Lower leg skin (tissue), 4 donors: ENCODE data around the gene ID4. TPM values are rescaled to one million over a fixed set of nuclear protein-coding genes. Genes with fewer than 3 reads are reported as not detected.

Experiments used
- DNase-seq, 2 donors: peaks; one replicate each; pipeline ENCODE4 v3.0.0-alpha.2; 2019; ENCODE audit warnings: low spot score in 2 of 2
- H3K4me3 ChIP-seq: fragments of 200-600 bp; sonication (generic); 2 replicates; pipeline ENCODE4 v1.5.1; 2017; ENCODE audit warnings: mild to moderate bottlenecking, low read depth; ENCODE audit not compliant: poor library complexity, severe bottlenecking
- POLR2A ChIP-seq, 2 donors: fragments of 450-650 bp; IDR thresholded peaks; one replicate each; pipeline ENCODE4 v1.6.1; 2016 to 2017; ENCODE audit warnings: antibody characterized with exemption in 2 of 2, mild to moderate bottlenecking in 1 of 2, moderate library complexity in 1 of 2
- WGBS, 2 donors: methylation state at CpG; one replicate each; pipeline ENCODE4 v1.1.5; 2018; 5-methylcytosine and 5-hydroxymethylcytosine counted together
- intact Hi-C: fragments of 100-400 bp; cut with DNase I; formaldehyde crosslinking; loops from one replicate; pipeline ENCODE4 v1.15.0; 2023; ENCODE audit warnings: low total_unique reads
- total RNA-seq, 4 donors: library from RNA; depleted of rRNA; stranded (reverse); fragments of >200 nt; gene quantifications; one replicate each; pipeline ENCODE4 v1.1.0, GENCODE V29; 2016
- TF ChIP-seq, protein P1 (sequence below), 3 donors: fragments of 450-650 bp; IDR thresholded peaks; one replicate each; pipeline ENCODE4 v1.5.1; 2016; ENCODE audit warnings: antibody characterized with exemption in 3 of 3, mild to moderate bottlenecking in 3 of 3, moderate library complexity in 2 of 3

ID4 gene
- total RNA-seq, 4 donors from 2014 or later, result 210 to 294 (median 234) TPM

DNA sequence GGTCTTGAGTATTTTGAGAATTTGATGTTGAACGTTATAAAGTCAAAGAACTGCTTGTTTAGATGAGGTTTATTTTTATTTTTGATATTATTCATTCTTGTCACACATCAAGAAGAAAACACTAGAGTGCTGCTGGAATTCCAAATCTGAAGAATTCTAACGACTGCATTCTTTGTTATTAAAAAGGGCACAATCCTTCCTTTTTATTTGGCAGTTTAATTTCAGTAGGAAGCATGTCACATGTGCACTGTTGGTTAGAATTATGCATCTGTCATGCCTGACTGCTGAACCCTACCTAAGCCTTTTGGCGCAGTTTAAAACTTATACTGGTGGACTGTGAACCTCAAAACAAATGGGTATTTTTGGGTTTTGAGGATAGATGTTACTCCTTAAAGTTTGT lies 4.0 kb downstream of the ID4 start:
- no peak overlapping the region for H3K4me3 ChIP-seq
- TF ChIP-seq POLR2A (IDR thresholded peaks at IDR 0.05), result no peak
- TF ChIP-seq, protein P1, sequence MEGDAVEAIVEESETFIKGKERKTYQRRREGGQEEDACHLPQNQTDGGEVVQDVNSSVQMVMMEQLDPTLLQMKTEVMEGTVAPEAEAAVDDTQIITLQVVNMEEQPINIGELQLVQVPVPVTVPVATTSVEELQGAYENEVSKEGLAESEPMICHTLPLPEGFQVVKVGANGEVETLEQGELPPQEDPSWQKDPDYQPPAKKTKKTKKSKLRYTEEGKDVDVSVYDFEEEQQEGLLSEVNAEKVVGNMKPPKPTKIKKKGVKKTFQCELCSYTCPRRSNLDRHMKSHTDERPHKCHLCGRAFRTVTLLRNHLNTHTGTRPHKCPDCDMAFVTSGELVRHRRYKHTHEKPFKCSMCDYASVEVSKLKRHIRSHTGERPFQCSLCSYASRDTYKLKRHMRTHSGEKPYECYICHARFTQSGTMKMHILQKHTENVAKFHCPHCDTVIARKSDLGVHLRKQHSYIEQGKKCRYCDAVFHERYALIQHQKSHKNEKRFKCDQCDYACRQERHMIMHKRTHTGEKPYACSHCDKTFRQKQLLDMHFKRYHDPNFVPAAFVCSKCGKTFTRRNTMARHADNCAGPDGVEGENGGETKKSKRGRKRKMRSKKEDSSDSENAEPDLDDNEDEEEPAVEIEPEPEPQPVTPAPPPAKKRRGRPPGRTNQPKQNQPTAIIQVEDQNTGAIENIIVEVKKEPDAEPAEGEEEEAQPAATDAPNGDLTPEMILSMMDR (IDR thresholded peaks at IDR 0.05), result no peak
- DNase-seq, result no peak
- intact Hi-C loops, result no loop called here
- WGBS, 2 donors, result 56 to 59% methylated on average over 3 of the region's 3 CpGs

GRCh38 chr6:19842030-19842615 lies 5.0 kb downstream of the ID4 start:
- H3K4me3 ChIP-seq, result no peak overlapping the region
- 33 to 46% methylated on average over 4 of the region's 4 CpGs for WGBS, 2 donors
- no peak for TF ChIP-seq POLR2A (IDR thresholded peaks at IDR 0.05)
- TF ChIP-seq, protein P1 (IDR thresholded peaks at IDR 0.05), result no peak
- DNase-seq, result no peak
- intact Hi-C loops, result no loop called here

GRCh38 chr6:19844689-19845088 lies 7.5 kb downstream of the ID4 start:
- intact Hi-C loops, result no loop called here

DNA sequence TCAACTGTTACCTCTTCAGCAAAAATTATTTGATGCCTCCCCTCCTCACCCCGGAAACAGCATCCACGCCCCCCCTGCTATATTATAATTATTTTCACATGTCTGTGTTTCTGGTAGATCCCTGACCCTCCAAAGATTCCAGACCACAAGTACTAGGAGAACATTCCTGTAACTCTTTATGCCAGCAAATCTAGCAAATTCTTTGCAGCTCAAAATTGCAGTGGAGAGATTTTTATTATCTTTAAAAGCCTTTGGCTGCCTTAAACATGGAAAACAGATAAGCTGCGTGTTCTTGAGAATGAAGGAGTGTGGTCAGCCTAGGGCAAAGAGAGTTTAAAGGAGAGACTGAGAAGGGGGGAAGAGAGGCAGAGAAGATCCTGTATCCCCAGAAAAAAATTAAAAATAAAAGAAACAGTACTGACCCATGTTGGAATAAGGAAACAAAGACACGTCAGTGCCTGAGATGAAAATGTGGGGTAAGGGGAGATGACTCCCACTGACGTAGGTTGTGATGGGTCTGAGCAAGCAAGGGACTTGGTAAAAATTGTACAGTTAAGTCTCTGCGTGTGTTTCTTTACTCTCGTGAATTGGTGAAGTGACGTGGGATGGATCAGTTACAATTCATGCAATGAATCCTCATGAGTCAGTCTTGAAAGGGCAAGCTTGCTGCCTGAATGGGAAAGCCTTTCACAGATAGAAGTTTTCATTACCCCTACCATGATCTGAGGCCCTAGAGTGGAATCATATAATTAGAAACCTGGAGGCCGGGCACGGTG lies 8.3 kb downstream of the ID4 start:
- intact Hi-C loops, result no loop called here
- H3K4me3 ChIP-seq, result no peak overlapping the region
- DNase-seq, result no peak
- 83 to 87% methylated on average over 10 of the region's 10 CpGs for WGBS, 2 donors
- TF ChIP-seq POLR2A (IDR thresholded peaks at IDR 0.05), result no peak
- TF ChIP-seq, protein P1 (IDR thresholded peaks at IDR 0.05), result no peak

More at GRCh38 chr6:19844689-19845088, 7.5 kb downstream of the ID4 start:
- TF ChIP-seq, protein P1 (IDR thresholded peaks at IDR 0.05), result no peak
- no peak for TF ChIP-seq POLR2A (IDR thresholded peaks at IDR 0.05)
- no peak for DNase-seq
- 77 to 89% methylated on average over 2 of the region's 2 CpGs for WGBS, 2 donors
- H3K4me3 ChIP-seq, result no peak overlapping the region

GRCh38 chr6:19848465-19849029 lies 11.4 kb downstream of the ID4 start:
- H3K4me3 ChIP-seq, result no peak overlapping the region
- no peak for DNase-seq
- intact Hi-C loops, result no loop called here
- no peak for TF ChIP-seq POLR2A (IDR thresholded peaks at IDR 0.05)
- TF ChIP-seq, protein P1 (IDR thresholded peaks at IDR 0.05), result no peak
- WGBS, 2 donors, result 79 to 87% methylated on average over 2 of the region's 2 CpGs
